ENCODE measurements around the gene DHX40.
"Not testable (repeated sequence)": the region's sequence is repeated elsewhere in the genome, so short reads cannot be mapped to it uniquely, and the experiment has no call there.

The DHX40 gene

DNA sequence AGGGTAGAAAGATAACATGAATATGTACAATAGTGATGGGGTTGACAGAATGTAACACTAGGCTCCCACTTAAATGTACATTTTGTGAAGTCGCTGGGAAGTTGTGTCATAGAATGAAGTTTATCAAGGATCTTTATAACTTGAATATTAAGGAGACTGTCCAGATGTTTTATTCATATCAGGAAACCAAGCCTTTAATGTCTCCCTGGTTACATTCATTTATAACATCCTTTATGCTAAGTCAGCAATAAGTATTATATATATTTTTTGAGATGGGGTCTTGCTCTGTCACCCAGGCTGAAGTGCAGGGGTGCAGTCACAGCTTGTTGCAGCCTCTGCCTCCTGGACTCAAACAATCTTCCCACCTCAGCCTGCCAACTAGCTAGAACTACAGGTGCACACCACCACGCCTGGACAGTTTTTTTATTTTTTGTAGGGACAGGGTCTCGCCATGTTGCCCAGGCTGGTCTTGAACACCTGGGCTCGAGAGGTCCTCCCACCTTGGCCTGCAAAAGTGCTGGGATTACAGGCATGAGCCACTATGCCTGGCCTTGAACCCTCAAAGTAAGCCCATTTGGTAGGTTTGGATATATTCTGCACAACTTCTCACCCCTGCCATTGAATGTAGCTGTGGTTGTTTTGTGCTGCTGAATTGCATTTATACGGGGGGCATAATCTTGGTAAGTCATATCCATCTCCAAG lies 68.4 kb downstream of the DHX40 start:
- DNase-seq: no peak

GRCh38 chr17:59634632-59635541 lies 69.5 kb downstream of the DHX40 start:
- no peak for DNase-seq

GRCh38 chr17:59637611-59638310 lies 72.4 kb downstream of the DHX40 start:
- no peak for DNase-seq

GRCh38 chr17:59638553-59638952 lies 73.1 kb downstream of the DHX40 start:
- DNase-seq: no peak

GRCh38 chr17:59641799-59642484 lies 76.5 kb downstream of the DHX40 start:
- no peak for DNase-seq

DNA sequence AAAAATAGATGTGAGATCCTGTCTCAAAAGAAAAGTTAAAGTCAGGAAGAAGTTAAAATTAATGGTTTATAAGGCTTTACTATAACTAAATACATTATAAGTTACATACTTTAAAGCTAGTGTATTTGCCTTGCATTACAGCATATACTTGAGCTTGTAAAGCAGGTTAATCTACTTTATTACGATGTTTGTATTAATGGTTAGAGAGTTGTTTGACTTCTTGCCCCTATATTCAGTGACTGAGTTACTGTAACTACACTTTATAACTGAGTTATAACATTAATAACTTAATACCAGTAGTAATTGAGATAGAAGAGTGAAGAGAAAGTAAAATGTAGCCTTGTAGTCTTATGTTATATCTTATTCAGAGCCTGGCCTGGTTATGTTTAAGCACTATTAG lies 77.2 kb downstream of the DHX40 start:
- no peak for DNase-seq

DNA sequence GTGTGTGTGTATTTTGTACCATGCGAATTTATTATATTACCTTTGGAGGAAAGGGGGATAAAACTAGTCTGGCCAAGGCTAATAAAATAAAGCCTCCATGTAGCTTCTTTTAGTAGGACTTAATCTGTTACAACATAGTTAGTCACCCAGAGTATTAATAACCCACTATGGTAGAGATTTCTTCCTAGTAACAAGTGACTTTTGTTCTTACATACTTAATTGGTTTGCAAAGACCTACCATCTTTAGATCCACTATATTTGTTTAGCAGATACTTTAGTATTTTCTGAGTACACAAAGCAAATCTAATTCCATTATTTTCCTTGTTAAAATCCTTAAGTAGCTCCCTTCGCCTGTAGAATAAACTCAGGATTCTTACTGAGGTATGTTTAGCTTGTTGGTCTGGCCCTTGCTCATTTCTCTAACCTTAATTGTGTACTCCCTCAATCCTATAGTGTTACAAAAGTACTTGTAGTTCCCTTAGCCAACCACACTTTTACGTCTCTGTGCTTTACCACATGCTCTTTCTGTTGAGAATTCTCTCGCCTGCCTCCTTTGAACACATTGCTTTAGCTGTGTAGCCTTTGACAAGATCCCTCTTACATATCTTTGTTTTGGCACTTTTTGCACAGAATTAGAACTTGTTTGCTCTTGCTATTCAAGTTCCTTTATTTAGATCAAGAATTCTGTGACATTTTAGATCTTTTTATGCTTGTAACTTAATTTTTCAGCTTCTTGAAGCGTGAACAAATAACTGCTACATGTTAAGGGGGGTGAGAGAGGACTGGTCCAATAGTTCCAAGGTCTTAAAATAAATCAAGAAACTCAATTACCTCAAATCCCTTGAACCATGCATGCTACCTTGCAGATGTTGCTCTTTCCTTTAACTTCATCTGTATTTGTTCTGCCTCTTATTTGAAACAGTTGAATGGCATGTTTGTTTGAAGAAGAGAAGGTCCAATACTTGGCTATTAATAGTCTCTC lies 78.0 kb downstream of the DHX40 start:
- no peak for DNase-seq

DNA sequence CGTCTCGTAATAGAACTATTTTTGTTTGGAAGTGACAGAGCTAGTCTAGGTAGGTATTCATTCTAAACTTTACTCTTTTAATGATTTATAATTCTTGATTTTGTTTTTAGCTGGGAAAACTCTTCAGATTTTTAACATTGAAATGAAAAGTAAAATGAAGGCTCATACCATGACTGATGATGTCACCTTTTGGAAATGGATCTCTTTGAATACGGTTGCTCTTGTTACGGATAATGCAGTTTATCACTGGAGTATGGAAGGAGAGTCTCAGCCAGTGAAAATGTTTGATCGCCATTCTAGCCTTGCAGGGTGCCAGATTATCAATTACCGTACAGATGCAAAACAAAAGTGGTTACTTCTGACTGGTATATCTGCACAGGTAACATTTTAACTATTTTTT lies 81.9 kb downstream of the DHX40 start:
- no peak for DNase-seq

- DNase-seq: no peak
These were observed 84.5 kb downstream of the DHX40 start for GRCh38 chr17:59649886-59650285.

DNA sequence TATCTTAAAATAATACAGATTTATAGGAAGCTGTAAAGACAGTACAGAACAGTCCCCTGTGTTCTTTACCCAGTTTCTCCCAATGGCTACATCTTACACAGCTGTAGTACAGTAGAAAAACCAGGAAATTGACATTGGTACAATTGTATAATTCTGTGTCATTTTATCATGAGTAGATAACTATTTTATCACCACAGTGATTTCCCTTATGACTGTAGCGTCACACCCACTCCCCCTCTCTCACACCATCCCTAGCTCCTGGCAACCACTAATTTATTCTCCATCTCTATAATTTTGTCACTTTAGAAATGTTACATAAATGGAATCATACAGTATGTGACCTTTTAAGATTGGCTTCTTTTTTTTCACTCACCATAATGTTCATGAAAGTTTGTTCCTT lies 85.2 kb downstream of the DHX40 start:
- no peak for DNase-seq

DNA sequence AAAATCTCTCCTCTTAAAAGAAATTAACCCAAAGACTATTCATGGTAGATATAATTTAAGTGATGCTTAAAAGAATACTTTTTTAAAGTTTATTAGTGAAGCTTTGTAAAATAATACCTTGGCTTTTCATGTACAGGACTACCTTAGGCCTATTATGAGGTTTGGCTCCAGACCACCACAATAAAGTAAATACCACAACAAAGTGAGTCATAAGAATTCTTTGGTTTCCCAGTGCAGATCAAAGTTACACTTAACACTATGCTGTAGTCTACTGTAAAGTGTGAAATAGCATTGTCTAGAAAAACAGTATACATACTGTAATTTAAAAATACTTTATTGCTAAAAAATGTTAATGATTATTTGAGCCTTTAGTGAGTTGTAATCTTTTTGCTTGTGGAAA lies 85.9 kb downstream of the DHX40 start:
- no peak for DNase-seq

- DNase-seq: no peak
These were observed 86.7 kb downstream of the DHX40 start for GRCh38 chr17:59652119-59652518.

DNA sequence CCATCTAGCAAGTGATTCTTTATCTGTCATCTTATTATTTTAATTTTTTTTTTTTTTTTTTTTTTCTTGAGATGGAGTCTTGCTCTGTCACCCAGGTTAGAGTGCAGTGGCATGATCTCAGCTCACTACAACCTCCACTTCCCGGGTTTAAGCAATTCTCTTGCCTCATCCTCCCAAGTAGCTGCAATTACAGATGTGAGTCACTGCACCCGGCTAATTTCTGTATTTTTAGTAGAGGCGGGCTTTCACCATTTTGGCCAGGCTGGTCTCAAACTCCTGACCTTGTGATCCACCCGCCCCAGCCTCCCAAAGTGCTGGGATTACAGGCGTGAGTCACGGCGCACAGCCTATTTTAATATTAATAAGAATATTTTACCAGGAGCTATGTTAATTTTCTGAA lies 91.2 kb downstream of the DHX40 start:
- DNase-seq: not testable (repeated sequence)
